GM12872 (cell line): ENCODE data around the gene TRDMT1.

ENCODE experiments used
- CTCF ChIP-seq: IDR thresholded peaks from 3 replicates; pipeline ENCODE4 v1.5.1; 2011; ENCODE audit warnings: low read depth, mild to moderate bottlenecking, low read length, moderate library complexity; ENCODE audit not compliant: insufficient read depth

Gene TRDMT1

GRCh38 chr10:17219024-17219423 is 17.6 kb upstream of the TRDMT1 start:
- no peak for TF ChIP-seq CTCF

- TF ChIP-seq CTCF, result no peak
Observed at GRCh38 chr10:17217631-17218232, 16.3 kb upstream of the TRDMT1 start.

- TF ChIP-seq CTCF, result no peak
Observed at GRCh38 chr10:17216901-17217395, 15.5 kb upstream of the TRDMT1 start.

GRCh38 chr10:17216217-17216900 is 14.9 kb upstream of the TRDMT1 start:
- TF ChIP-seq CTCF, result no peak

- no peak for TF ChIP-seq CTCF
Observed at GRCh38 chr10:17215782-17216122, 14.3 kb upstream of the TRDMT1 start.

GRCh38 chr10:17214971-17215781 is 13.7 kb upstream of the TRDMT1 start:
- TF ChIP-seq CTCF, result no peak

GRCh38 chr10:17214526-17214925 is 13.1 kb upstream of the TRDMT1 start:
- no peak for TF ChIP-seq CTCF
